Adrenal gland (tissue), 5 donors: Measurements from ENCODE around the gene RPL23.

ENCODE experiments used
- POLR2A ChIP-seq, 2 donors: fragments of 450-650 bp; IDR thresholded peaks; one replicate each; pipeline ENCODE4 v1.6.1; 2017; ENCODE audit warnings: antibody characterized with exemption in 2 of 2, mild to moderate bottlenecking in 2 of 2, moderate library complexity in 1 of 2
- TF ChIP-seq, protein P1 (sequence below), 6 experiments: fragments of 450-650 bp in 4 of 6; fragments of 200-600 bp in 2 of 6; sonication (generic) in 1 of 6; IDR thresholded peaks; 1 replicate in 5 of 6; 2 replicates in 1 of 6; pipeline versions ENCODE4 v1.5.1 to v1.8.0; 2016 to 2021; ENCODE audit warnings: antibody characterized with exemption in 6 of 6, mild to moderate bottlenecking in 2 of 6, moderate library complexity in 1 of 6
- donor health status: DM: no; HTN: no; CAD: no.

- TF ChIP-seq, protein P1, sequence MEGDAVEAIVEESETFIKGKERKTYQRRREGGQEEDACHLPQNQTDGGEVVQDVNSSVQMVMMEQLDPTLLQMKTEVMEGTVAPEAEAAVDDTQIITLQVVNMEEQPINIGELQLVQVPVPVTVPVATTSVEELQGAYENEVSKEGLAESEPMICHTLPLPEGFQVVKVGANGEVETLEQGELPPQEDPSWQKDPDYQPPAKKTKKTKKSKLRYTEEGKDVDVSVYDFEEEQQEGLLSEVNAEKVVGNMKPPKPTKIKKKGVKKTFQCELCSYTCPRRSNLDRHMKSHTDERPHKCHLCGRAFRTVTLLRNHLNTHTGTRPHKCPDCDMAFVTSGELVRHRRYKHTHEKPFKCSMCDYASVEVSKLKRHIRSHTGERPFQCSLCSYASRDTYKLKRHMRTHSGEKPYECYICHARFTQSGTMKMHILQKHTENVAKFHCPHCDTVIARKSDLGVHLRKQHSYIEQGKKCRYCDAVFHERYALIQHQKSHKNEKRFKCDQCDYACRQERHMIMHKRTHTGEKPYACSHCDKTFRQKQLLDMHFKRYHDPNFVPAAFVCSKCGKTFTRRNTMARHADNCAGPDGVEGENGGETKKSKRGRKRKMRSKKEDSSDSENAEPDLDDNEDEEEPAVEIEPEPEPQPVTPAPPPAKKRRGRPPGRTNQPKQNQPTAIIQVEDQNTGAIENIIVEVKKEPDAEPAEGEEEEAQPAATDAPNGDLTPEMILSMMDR (IDR thresholded peaks at IDR 0.05): no peak
- TF ChIP-seq POLR2A (IDR thresholded peaks at IDR 0.05): no peak
Measured at GRCh38 chr17:38879878-38880665, 26.6 kb upstream of the RPL23 start.
